ENCODE results near the gene CSNK1G3.

CSNK1G3 gene

DNA sequence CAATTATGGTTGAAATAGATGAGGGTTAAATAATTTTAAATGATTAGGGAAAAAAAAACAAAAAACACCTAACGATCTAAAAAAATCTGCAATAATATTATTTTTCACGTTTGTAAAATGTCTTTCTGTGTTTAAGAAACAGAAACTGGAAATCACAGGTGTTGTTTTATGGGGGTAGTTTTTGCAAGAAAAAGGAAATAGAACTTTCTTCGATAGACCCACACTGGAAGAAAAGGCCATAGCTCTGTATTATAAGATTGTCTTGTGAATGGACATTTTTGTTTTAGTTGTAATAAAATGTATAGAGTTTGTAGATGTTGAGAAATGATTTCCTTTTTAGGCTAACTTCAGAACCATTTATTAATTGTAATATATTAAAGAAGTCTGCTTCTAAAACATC, 5.5 kb downstream of the CSNK1G3 start:
- no peaks in the 10 kb centered on the region for H3K36me3 ChIP-seq (ENCODE audit: control insufficient read depth, low read depth, low read length)
- H3K4me1 ChIP-seq (ENCODE audit: control insufficient read depth, low read depth, low read length) = peaks cover 11% of the 10 kb centered on the region
- H3K4me3 ChIP-seq (ENCODE audit: low read length) = no peak overlapping the region
- H3K9me3 ChIP-seq (ENCODE audit: control insufficient read depth, low read depth, low read length) = no peaks in the 10 kb centered on the region
- no peaks in the 10 kb centered on the region for H3K27me3 ChIP-seq (ENCODE audit: control insufficient read depth, insufficient read depth, low read length)
- H3K9ac ChIP-seq (ENCODE audit: low read length) = no peak overlapping the region
- H3K27ac ChIP-seq (ENCODE audit: low read length) = no peak overlapping the region

DNA sequence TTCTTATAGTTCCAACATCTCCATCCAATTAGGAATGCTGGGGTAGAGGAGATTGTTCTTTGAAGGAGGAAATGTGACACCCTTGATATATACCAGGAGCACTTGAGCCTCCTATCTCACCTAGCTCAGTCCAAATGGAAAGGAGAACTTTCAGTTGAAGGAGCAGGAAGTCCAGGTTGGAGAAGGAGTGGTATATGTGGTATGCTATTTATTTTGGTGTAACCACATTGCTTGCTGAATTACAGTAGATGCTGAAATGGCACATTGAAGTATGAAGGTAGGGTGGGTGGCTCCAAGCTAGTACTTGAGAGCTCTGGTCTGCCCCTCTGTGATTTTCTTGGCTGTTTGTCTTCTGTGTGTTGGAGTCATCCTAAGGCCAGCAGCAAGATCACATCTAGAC, 6.1 kb downstream of the CSNK1G3 start:
- H3K4me3 ChIP-seq (ENCODE audit: low read length) = no peak overlapping the region
- H3K9ac ChIP-seq (ENCODE audit: low read length) = no peak overlapping the region
- no peaks in the 10 kb centered on the region for H3K9me3 ChIP-seq (ENCODE audit: control insufficient read depth, low read depth, low read length)
- H3K36me3 ChIP-seq (ENCODE audit: control insufficient read depth, low read depth, low read length) = no peaks in the 10 kb centered on the region
- no peak overlapping the region for H3K27ac ChIP-seq (ENCODE audit: low read length)
- peaks cover 11% of the 10 kb centered on the region for H3K4me1 ChIP-seq (ENCODE audit: control insufficient read depth, low read depth, low read length)
- H3K27me3 ChIP-seq (ENCODE audit: control insufficient read depth, insufficient read depth, low read length) = no peaks in the 10 kb centered on the region

DNA sequence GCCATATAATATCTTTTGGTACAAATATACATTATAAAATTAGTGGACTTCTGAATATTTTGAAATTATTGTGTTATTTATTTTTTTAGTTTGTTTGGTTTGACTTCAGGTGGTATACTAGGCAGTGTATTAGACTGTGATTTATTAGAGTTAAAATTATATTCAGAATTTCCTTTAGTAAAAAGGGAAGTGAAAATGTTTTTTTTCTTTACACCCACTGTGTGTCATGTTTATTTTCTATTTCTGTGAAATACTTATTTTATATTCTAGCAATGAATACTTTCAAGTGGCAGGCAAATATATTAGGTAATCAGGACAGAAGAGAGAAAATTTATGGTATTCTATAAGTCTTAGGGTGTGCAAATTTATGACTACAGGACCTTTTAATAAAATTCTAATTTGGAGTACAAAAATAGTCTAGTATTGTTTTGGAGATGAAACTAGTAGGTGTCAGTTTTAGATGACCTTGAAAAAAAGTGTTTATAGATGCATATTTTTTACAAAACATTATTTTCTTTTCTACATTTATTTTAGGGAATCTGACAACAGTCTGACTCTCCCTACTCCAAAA, 8.8 kb downstream of the CSNK1G3 start:
- Histone ChIP-seq H3K36me3 (ENCODE audit: control insufficient read depth, low read depth, low read length) (no peaks in the 10 kb centered on the region), H3K9me3 (ENCODE audit: control insufficient read depth, low read depth, low read length) (no peaks in the 10 kb centered on the region), H3K27me3 (ENCODE audit: control insufficient read depth, insufficient read depth, low read length) (no peaks in the 10 kb centered on the region), H3K4me1 (ENCODE audit: control insufficient read depth, low read depth, low read length) (peaks cover 6% of the 10 kb centered on the region), H3K4me3 (ENCODE audit: low read length) (no peak overlapping the region), H3K27ac (ENCODE audit: low read length) (no peak overlapping the region), H3K9ac (ENCODE audit: low read length) (no peak overlapping the region)

DNA sequence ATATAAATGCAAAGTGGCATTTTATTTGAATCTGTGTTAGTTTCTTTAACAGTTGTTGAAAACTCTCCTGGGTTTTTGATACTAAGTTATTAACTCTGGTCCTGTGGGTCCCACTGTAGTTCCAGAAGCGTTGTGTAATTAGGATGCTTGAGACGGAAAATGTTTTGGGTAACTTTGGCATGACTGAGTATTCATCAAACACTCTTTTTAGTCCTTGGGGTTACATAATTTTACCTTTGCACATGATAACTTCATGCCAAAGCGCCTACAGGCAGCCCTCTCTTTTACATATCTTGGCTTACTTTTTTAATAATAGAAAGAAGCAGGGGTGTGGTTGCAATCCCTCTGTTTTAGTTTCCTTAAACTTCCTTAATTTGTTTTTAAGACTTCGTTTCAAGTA, 12.2 kb downstream of the CSNK1G3 start:
- no peaks in the 10 kb centered on the region for H3K9me3 ChIP-seq (ENCODE audit: control insufficient read depth, low read depth, low read length)
- H3K36me3 ChIP-seq (ENCODE audit: control insufficient read depth, low read depth, low read length) = no peaks in the 10 kb centered on the region
- no peak overlapping the region for H3K9ac ChIP-seq (ENCODE audit: low read length)
- no peak overlapping the region for H3K27ac ChIP-seq (ENCODE audit: low read length)
- no peaks in the 10 kb centered on the region for H3K4me1 ChIP-seq (ENCODE audit: control insufficient read depth, low read depth, low read length)
- no peak overlapping the region for H3K4me3 ChIP-seq (ENCODE audit: low read length)
- H3K27me3 ChIP-seq (ENCODE audit: control insufficient read depth, insufficient read depth, low read length) = no peaks in the 10 kb centered on the region

DNA sequence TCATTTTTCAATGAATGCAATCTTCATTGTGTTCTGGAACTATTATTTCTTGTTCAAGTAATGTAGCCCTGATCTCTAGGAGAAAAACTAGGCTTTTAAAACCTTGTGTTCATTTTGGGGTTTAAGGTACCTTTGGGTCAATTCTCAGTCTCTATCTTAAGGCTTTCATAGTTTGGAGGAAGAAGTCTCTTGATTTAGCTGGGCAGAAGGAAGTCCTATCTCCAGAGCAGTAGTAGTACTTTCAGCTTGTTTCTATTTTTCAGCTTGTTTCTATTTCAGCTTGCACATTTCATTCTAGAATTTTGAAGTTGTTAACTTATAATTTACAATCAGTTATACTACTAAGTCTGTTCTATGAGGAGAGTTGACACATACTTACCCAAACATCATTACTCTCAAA, 15.2 kb downstream of the CSNK1G3 start:
- no peaks in the 10 kb centered on the region for H3K27me3 ChIP-seq (ENCODE audit: control insufficient read depth, insufficient read depth, low read length)
- no peaks in the 10 kb centered on the region for H3K4me1 ChIP-seq (ENCODE audit: control insufficient read depth, low read depth, low read length)
- no peaks in the 10 kb centered on the region for H3K36me3 ChIP-seq (ENCODE audit: control insufficient read depth, low read depth, low read length)
- no peaks in the 10 kb centered on the region for H3K9me3 ChIP-seq (ENCODE audit: control insufficient read depth, low read depth, low read length)
- no peak overlapping the region for H3K9ac ChIP-seq (ENCODE audit: low read length)
- H3K27ac ChIP-seq (ENCODE audit: low read length) = no peak overlapping the region
- H3K4me3 ChIP-seq (ENCODE audit: low read length) = no peak overlapping the region

DNA sequence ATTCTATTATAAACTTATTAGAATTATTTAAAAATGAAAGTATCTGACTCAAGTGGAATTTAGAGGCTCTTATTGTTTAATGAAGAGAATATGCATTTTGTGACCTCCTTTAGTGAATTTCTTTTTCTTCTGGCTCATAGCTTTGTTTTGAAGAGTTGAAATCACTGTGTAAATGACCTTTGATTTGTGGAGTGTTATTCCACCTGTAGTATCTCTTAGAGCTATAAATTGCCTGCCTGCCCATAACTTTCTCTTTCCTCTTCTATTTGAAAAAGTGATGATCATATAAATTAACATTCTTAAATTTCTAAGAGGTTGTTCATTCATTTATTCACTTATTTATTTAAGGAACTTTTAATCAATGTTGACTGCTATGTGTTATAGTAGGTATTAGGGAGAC, 16.1 kb downstream of the CSNK1G3 start:
- no peak overlapping the region for H3K27ac ChIP-seq (ENCODE audit: low read length)
- H3K36me3 ChIP-seq (ENCODE audit: control insufficient read depth, low read depth, low read length) = no peaks in the 10 kb centered on the region
- no peaks in the 10 kb centered on the region for H3K9me3 ChIP-seq (ENCODE audit: control insufficient read depth, low read depth, low read length)
- no peak overlapping the region for H3K4me3 ChIP-seq (ENCODE audit: low read length)
- no peaks in the 10 kb centered on the region for H3K4me1 ChIP-seq (ENCODE audit: control insufficient read depth, low read depth, low read length)
- H3K9ac ChIP-seq (ENCODE audit: low read length) = no peak overlapping the region
- H3K27me3 ChIP-seq (ENCODE audit: control insufficient read depth, insufficient read depth, low read length) = no peaks in the 10 kb centered on the region

DNA sequence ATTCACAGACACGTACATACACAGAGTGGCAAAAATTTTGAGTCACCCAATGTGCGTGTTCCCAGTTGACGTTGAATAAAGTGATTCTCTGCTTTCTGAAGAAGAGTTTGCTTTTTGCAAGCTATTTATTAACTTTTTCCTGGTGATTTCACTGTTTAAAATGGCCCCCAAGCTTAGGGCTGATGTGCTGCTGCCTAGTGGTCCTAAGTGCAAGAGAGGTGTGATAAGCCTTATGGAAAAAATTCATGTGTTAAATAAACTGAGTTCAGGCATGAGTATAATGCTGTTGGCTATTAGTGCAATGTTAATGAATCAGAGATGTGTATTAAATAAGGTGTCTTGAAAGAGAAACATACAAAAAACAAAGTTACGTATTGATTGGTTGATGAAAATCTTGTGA, 16.9 kb downstream of the CSNK1G3 start:
- no peaks in the 10 kb centered on the region for H3K27me3 ChIP-seq (ENCODE audit: control insufficient read depth, insufficient read depth, low read length)
- H3K9ac ChIP-seq (ENCODE audit: low read length) = no peak overlapping the region
- H3K27ac ChIP-seq (ENCODE audit: low read length) = no peak overlapping the region
- no peak overlapping the region for H3K4me3 ChIP-seq (ENCODE audit: low read length)
- no peaks in the 10 kb centered on the region for H3K4me1 ChIP-seq (ENCODE audit: control insufficient read depth, low read depth, low read length)
- no peaks in the 10 kb centered on the region for H3K9me3 ChIP-seq (ENCODE audit: control insufficient read depth, low read depth, low read length)
- H3K36me3 ChIP-seq (ENCODE audit: control insufficient read depth, low read depth, low read length) = no peaks in the 10 kb centered on the region

DNA sequence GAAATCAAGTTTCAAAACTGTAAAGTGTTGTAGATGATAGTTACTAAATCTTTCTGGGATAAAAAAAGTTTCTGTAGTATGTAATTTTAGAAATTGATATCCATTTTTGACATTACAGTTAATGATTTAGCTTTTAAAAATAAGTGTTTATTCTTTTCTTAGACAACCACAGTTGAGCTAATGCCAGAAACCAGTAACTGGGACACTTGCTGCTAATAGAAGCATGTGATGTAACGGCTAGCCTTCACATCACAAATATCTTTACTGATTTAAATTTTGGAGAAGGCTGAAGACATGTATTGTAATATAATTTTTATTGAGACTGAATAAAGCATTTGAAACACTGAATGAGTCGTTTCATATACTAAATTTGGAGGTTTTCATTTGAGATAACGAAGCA, 18.8 kb downstream of the CSNK1G3 start:
- H3K36me3 ChIP-seq (ENCODE audit: control insufficient read depth, low read depth, low read length) = no peaks in the 10 kb centered on the region
- no peak overlapping the region for H3K4me3 ChIP-seq (ENCODE audit: low read length)
- no peaks in the 10 kb centered on the region for H3K27me3 ChIP-seq (ENCODE audit: control insufficient read depth, insufficient read depth, low read length)
- no peak overlapping the region for H3K9ac ChIP-seq (ENCODE audit: low read length)
- H3K9me3 ChIP-seq (ENCODE audit: control insufficient read depth, low read depth, low read length) = no peaks in the 10 kb centered on the region
- no peak overlapping the region for H3K27ac ChIP-seq (ENCODE audit: low read length)
- no peaks in the 10 kb centered on the region for H3K4me1 ChIP-seq (ENCODE audit: control insufficient read depth, low read depth, low read length)

DNA sequence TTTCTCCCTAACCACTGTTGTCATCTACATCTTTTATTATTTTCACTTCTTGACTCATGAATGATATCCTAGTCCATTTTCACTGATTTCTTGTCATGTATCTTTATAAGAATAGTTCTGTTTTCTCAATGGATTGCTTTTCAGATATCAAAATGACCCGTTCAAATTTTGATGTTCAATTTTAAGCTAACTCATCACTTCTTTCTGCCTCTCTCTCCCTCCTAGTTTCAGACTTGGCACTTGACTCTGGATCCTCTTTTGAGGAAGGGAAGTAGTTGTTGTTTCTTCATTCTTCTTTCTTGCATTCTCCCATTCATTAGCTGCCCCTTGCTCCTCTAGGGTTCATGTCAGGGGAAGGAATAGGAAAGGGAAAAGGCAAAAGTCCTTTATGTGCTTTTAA, 23.7 kb downstream of the CSNK1G3 start:
- H3K9me3 ChIP-seq (ENCODE audit: control insufficient read depth, low read depth, low read length) = no peaks in the 10 kb centered on the region
- H3K27ac ChIP-seq (ENCODE audit: low read length) = no peak overlapping the region
- no peaks in the 10 kb centered on the region for H3K36me3 ChIP-seq (ENCODE audit: control insufficient read depth, low read depth, low read length)

DNA sequence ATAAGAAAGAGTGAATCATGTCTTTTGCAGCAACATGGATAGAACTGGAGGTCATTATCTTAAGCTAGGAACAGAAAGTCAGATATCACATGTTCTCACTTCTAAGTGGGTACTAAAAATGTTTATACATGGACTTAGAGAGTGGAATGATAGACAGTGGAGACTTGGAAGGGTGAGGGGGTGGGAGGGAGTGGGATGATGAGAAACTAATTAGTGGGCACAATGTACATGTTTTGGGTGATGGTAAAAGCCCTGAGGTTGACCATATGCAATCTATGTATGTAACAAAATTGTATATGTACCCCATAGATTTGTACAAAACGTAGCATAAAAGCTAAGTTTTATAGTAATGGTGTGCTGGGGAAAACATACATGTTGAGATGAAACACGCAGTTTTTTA, 25.3 kb downstream of the CSNK1G3 start:
- H3K9me3 ChIP-seq (ENCODE audit: control insufficient read depth, low read depth, low read length) = no peaks in the 10 kb centered on the region
- no peak overlapping the region for H3K9ac ChIP-seq (ENCODE audit: low read length)
- H3K27me3 ChIP-seq (ENCODE audit: control insufficient read depth, insufficient read depth, low read length) = no peaks in the 10 kb centered on the region
- H3K27ac ChIP-seq (ENCODE audit: low read length) = no peak overlapping the region
- no peak overlapping the region for H3K4me3 ChIP-seq (ENCODE audit: low read length)
- peaks cover 6% of the 10 kb centered on the region for H3K4me1 ChIP-seq (ENCODE audit: control insufficient read depth, low read depth, low read length)
- H3K36me3 ChIP-seq (ENCODE audit: control insufficient read depth, low read depth, low read length) = no peaks in the 10 kb centered on the region

More for the DNA sequence above, 23.7 kb downstream of the CSNK1G3 start:
- Histone ChIP-seq H3K4me1 (ENCODE audit: control insufficient read depth, low read depth, low read length) (peaks cover 6% of the 10 kb centered on the region), H3K27me3 (ENCODE audit: control insufficient read depth, insufficient read depth, low read length) (no peaks in the 10 kb centered on the region), H3K4me3 (ENCODE audit: low read length) (no peak overlapping the region), H3K9ac (ENCODE audit: low read length) (no peak overlapping the region)

DNA sequence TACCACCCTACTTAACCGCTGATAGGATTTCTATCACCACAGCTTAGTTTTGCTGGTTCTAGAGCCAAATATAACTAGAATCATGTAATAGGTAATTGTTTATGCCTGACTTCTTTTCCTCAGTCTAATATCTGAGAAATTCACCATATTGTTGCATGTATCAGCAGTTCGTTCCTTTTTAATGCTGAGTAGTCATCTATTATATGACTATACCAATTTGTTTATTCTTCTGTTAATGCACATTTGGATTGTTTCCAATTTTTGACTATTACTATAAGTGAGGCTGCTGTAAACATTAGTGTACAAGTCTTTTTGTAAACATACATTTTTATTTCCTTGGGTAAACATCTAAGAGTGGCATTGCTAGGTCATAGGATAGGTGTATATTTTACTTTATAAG, 25.9 kb downstream of the CSNK1G3 start:
- no peak overlapping the region for H3K4me3 ChIP-seq (ENCODE audit: low read length)
- no peak overlapping the region for H3K27ac ChIP-seq (ENCODE audit: low read length)
- no peak overlapping the region for H3K9ac ChIP-seq (ENCODE audit: low read length)
- no peaks in the 10 kb centered on the region for H3K27me3 ChIP-seq (ENCODE audit: control insufficient read depth, insufficient read depth, low read length)
- no peaks in the 10 kb centered on the region for H3K36me3 ChIP-seq (ENCODE audit: control insufficient read depth, low read depth, low read length)
- peaks cover 6% of the 10 kb centered on the region for H3K4me1 ChIP-seq (ENCODE audit: control insufficient read depth, low read depth, low read length)
- H3K9me3 ChIP-seq (ENCODE audit: control insufficient read depth, low read depth, low read length) = no peaks in the 10 kb centered on the region

DNA sequence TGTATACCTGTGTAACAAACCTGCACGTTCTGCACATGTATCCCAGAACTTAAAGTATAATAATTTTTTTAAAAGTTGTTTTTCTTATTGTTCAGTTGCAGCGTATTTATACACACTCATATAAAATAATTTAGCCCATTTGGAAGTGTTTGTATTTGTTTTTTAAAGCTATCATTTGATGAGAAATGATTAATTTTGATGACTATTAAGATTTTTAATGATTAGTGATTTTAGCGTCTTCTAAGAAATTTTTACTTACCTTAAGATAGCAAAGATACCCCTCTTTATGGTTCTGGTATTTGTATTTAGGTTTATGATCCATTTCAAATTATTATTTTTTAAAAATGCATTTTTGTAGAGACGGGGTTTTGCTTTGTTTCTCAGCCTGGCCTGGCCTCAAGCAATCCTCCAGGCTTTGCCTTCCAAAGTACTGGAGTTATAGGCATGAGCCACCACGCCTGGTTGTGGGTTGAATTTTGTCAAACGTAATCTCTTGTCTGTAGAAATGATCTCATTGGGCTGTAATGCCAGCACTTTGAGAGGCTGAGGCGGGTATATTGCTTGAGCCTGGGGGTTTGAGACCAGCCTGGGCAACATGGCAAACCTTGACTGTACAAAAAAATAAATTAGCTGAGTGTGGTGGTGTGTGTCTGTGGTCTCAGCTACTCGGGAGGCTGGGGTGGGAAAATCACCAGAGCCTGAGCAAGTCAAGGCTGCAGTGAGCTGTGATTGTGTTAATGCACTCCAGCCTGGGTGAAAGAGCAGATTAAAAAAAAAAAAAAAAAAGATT, 26.9 kb downstream of the CSNK1G3 start:
- H3K9ac ChIP-seq (ENCODE audit: low read length) = no peak overlapping the region
- H3K4me1 ChIP-seq (ENCODE audit: control insufficient read depth, low read depth, low read length) = peaks cover 6% of the 10 kb centered on the region
- no peaks in the 10 kb centered on the region for H3K9me3 ChIP-seq (ENCODE audit: control insufficient read depth, low read depth, low read length)
- H3K27ac ChIP-seq (ENCODE audit: low read length) = no peak overlapping the region
- H3K4me3 ChIP-seq (ENCODE audit: low read length) = no peak overlapping the region
- H3K36me3 ChIP-seq (ENCODE audit: control insufficient read depth, low read depth, low read length) = no peaks in the 10 kb centered on the region
- no peaks in the 10 kb centered on the region for H3K27me3 ChIP-seq (ENCODE audit: control insufficient read depth, insufficient read depth, low read length)
